ENCODE measurements around the gene TNIK.

TNIK gene

GRCh38 chr3:171199473-171199829 is 260.8 kb downstream of the TNIK start:
- H3K36me3 ChIP-seq (ENCODE audit: control insufficient read depth, low read length) = no peaks in the 10 kb centered on the region

GRCh38 chr3:171198781-171199472 is 261.3 kb downstream of the TNIK start:
- H3K4me1 ChIP-seq (ENCODE audit: control insufficient read depth, low read length) = no peaks in the 10 kb centered on the region
- no peaks in the 10 kb centered on the region for H3K27me3 ChIP-seq (ENCODE audit: control insufficient read depth, low read length)
- no peaks in the 10 kb centered on the region for H3K36me3 ChIP-seq (ENCODE audit: control insufficient read depth, low read length)
- no peaks in the 10 kb centered on the region for H3K79me2 ChIP-seq (ENCODE audit: control insufficient read depth, low read length)
- H3K27ac ChIP-seq (ENCODE audit: low read depth, low read length) = no peak overlapping the region
- no peaks in the 10 kb centered on the region for H3F3A ChIP-seq (ENCODE audit: control insufficient read depth, insufficient read depth)
- H3K9me3 ChIP-seq (ENCODE audit: control insufficient read depth, insufficient read depth, low read length) = no peaks in the 10 kb centered on the region
- H3K9me2 ChIP-seq (replicated peaks; ENCODE audit: control insufficient read depth, low read length) = no peaks in the 10 kb centered on the region
- no peaks in the 10 kb centered on the region for H4K20me1 ChIP-seq (ENCODE audit: control insufficient read depth, insufficient read depth, low read depth, low read length)
- no peak overlapping the region for H3K4me3 ChIP-seq (ENCODE audit: low read length)
- no peak for TF ChIP-seq EZH2phosphoT487 (IDR thresholded peaks at IDR 0.05; ENCODE audit: borderline replicate concordance, low read length)
- no peak for TF ChIP-seq CTCF (IDR thresholded peaks at IDR 0.05; ENCODE audit: low read depth, low read length, poor library complexity, severe bottlenecking)
- H3K4me2 ChIP-seq (ENCODE audit: low read length) = no peak overlapping the region

More at GRCh38 chr3:171199473-171199829, 260.8 kb downstream of the TNIK start:
- no peaks in the 10 kb centered on the region for H3K9me3 ChIP-seq (ENCODE audit: control insufficient read depth, insufficient read depth, low read length)
- H3K27me3 ChIP-seq (ENCODE audit: control insufficient read depth, low read length) = no peaks in the 10 kb centered on the region
- no peaks in the 10 kb centered on the region for H3K4me1 ChIP-seq (ENCODE audit: control insufficient read depth, low read length)
- no peak overlapping the region for H3K4me2 ChIP-seq (ENCODE audit: low read length)
- no peaks in the 10 kb centered on the region for H3K9me2 ChIP-seq (replicated peaks; ENCODE audit: control insufficient read depth, low read length)
- no peak for TF ChIP-seq EZH2phosphoT487 (IDR thresholded peaks at IDR 0.05; ENCODE audit: borderline replicate concordance, low read length)
- TF ChIP-seq CTCF (IDR thresholded peaks at IDR 0.05; ENCODE audit: low read depth, low read length, poor library complexity, severe bottlenecking) = no peak
- H3K4me3 ChIP-seq (ENCODE audit: low read length) = no peak overlapping the region
- H3K27ac ChIP-seq (ENCODE audit: low read depth, low read length) = no peak overlapping the region
- H3K79me2 ChIP-seq (ENCODE audit: control insufficient read depth, low read length) = no peaks in the 10 kb centered on the region
- no peaks in the 10 kb centered on the region for H3F3A ChIP-seq (ENCODE audit: control insufficient read depth, insufficient read depth)
- H4K20me1 ChIP-seq (ENCODE audit: control insufficient read depth, insufficient read depth, low read depth, low read length) = no peaks in the 10 kb centered on the region

DNA sequence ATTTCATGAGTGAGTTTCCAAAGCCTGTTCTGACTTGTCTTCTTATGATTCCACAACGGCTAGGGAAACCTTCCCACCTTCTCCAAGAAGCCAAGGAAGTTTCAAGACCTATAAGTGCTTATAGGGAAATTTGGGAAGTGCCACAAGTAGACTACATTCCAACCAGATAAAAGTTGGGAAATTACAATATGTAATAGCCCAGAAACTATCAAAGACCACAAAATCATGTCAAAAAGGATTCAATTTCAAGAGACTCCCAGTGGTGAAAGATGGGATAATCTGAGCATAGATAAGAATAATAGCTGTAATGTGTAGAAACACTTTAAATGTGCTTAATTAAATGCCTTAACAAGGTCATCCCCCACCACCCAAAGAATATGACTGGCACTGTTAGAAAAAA is 264.5 kb downstream of the TNIK start:
- Histone ChIP-seq H3K79me2 (ENCODE audit: control insufficient read depth, low read length) (no peaks in the 10 kb centered on the region), H3K4me2 (ENCODE audit: low read length) (no peak overlapping the region), H3K4me1 (ENCODE audit: control insufficient read depth, low read length) (no peaks in the 10 kb centered on the region), H3F3A (ENCODE audit: control insufficient read depth, insufficient read depth) (no peaks in the 10 kb centered on the region), H3K36me3 (ENCODE audit: control insufficient read depth, low read length) (no peaks in the 10 kb centered on the region), H3K27me3 (ENCODE audit: control insufficient read depth, low read length) (no peaks in the 10 kb centered on the region), H3K27ac (ENCODE audit: low read depth, low read length) (no peak overlapping the region), H4K20me1 (ENCODE audit: control insufficient read depth, insufficient read depth, low read depth, low read length) (no peaks in the 10 kb centered on the region), H3K4me3 (ENCODE audit: low read length) (no peak overlapping the region), H3K9me2 (replicated peaks; ENCODE audit: control insufficient read depth, low read length) (no peaks in the 10 kb centered on the region), H3K9me3 (ENCODE audit: control insufficient read depth, insufficient read depth, low read length) (no peaks in the 10 kb centered on the region)
- TF ChIP-seq CTCF (IDR thresholded peaks at IDR 0.05; ENCODE audit: low read depth, low read length, poor library complexity, severe bottlenecking) (no peak), EZH2phosphoT487 (IDR thresholded peaks at IDR 0.05; ENCODE audit: borderline replicate concordance, low read length) (no peak)

Measured in DOHH2 (cell line).